Measurements from ENCODE around the gene DNM2.

Gene DNM2

GRCh38 chr19:10691178-10691881 lies 26.5 kb upstream of the DNM2 start:
- peak; percentile 42 for DNase-seq (ENCODE audit: low spot score)

- no peak for DNase-seq (ENCODE audit: low spot score)
Measured at GRCh38 chr19:10691883-10692282, 26.0 kb upstream of the DNM2 start.

GRCh38 chr19:10692673-10693264 lies 25.1 kb upstream of the DNM2 start:
- DNase-seq (ENCODE audit: low spot score), result peak; percentile 37

- DNase-seq (ENCODE audit: low spot score), result peak; percentile 44
Measured at GRCh38 chr19:10694706-10695307, 23.1 kb upstream of the DNM2 start.

- peak; percentile 98 for DNase-seq (ENCODE audit: low spot score)
Measured at GRCh38 chr19:10695401-10696398, 22.2 kb upstream of the DNM2 start.

- DNase-seq (ENCODE audit: low spot score), result no peak
Measured at GRCh38 chr19:10699650-10700335, 18.1 kb upstream of the DNM2 start.

GRCh38 chr19:10701955-10702525 lies 15.8 kb upstream of the DNM2 start:
- DNase-seq (ENCODE audit: low spot score), result peak; percentile 78

GRCh38 chr19:10706990-10707389 lies 10.9 kb upstream of the DNM2 start:
- DNase-seq (ENCODE audit: low spot score), result no peak

- DNase-seq (ENCODE audit: low spot score), result no peak
Measured at GRCh38 chr19:10707440-10707839, 10.4 kb upstream of the DNM2 start.

GRCh38 chr19:10708291-10708690 lies 9.6 kb upstream of the DNM2 start:
- no peak for DNase-seq (ENCODE audit: low spot score)

GRCh38 chr19:10712045-10712444 lies 5.8 kb upstream of the DNM2 start:
- no peak for DNase-seq (ENCODE audit: low spot score)

GRCh38 chr19:10712754-10713153 lies 5.1 kb upstream of the DNM2 start:
- no peak for DNase-seq (ENCODE audit: low spot score)

GRCh38 chr19:10713317-10713716 lies 4.6 kb upstream of the DNM2 start:
- DNase-seq (ENCODE audit: low spot score), result no peak

- no peak for DNase-seq (ENCODE audit: low spot score)
Measured at GRCh38 chr19:10717054-10717355, 874 bp upstream of the DNM2 start.

- no peak for DNase-seq (ENCODE audit: low spot score)
Measured at GRCh38 chr19:10718205-10719196, 622 bp downstream of the DNM2 start.

GRCh38 chr19:10719466-10719961 lies 1.6 kb downstream of the DNM2 start:
- DNase-seq (ENCODE audit: low spot score), result no peak

- DNase-seq (ENCODE audit: low spot score), result no peak
Measured at GRCh38 chr19:10720607-10721125, 2.8 kb downstream of the DNM2 start.

- DNase-seq (ENCODE audit: low spot score), result no peak
Measured at GRCh38 chr19:10723591-10723990, 5.7 kb downstream of the DNM2 start.

GRCh38 chr19:10724573-10725071 lies 6.7 kb downstream of the DNM2 start:
- no peak for DNase-seq (ENCODE audit: low spot score)

GRCh38 chr19:10725415-10725814 lies 7.5 kb downstream of the DNM2 start:
- no peak for DNase-seq (ENCODE audit: low spot score)
